Stomach (tissue), 9 donors: ENCODE data around the gene SARS1. TPM values are rescaled to one million over a fixed set of nuclear protein-coding genes. Genes with fewer than 3 reads are reported as not detected.
"Not testable (repeated sequence)": the region's sequence is repeated elsewhere in the genome, so short reads cannot be mapped to it uniquely, and the experiment has no call there.

Experiments
- DNase-seq, 2 donors: peaks; one replicate each; pipeline versions ENCODE4 v3.0.0 to v3.0.0-alpha.2; 2013 to 2019
- H3K27ac ChIP-seq, 5 donors: fragments of 200-600 bp in 4 of 5; sonication (generic) in 4 of 5; one replicate each; pipeline ENCODE4 v1.5.1; 2013 to 2019; ENCODE audit warnings: mild to moderate bottlenecking in 1 of 5, moderate library complexity in 1 of 5
- H3K27me3 ChIP-seq, 3 donors: fragments of 200-600 bp; sonication (generic); one replicate each; pipeline ENCODE4 v1.5.1; 2017 to 2019; ENCODE audit warnings: mixed run types in 1 of 3
- H3K36me3 ChIP-seq, 4 donors: fragments of 200-600 bp; sonication (generic); 1 replicate in 3 of 4; 2 replicates in 1 of 4; pipeline ENCODE4 v1.5.1; 2016 to 2019
- H3K4me1 ChIP-seq, 4 donors: fragments of 200-600 bp; sonication (generic); one replicate each; pipeline ENCODE4 v1.5.1; 2016 to 2019
- H3K4me3 ChIP-seq, 4 donors: fragments of 200-600 bp; sonication (generic) in 3 of 4; one replicate each; pipeline ENCODE4 v1.5.1; 2016 to 2019; ENCODE audit warnings: mild to moderate bottlenecking in 1 of 4
- H3K9me3 ChIP-seq, 4 donors: fragments of 200-600 bp; sonication (generic); one replicate each; pipeline ENCODE4 v1.5.1; 2016 to 2019
- EP300 ChIP-seq: sonication (generic); formaldehyde crosslinking; IDR thresholded peaks from one replicate; pipeline ENCODE4 v1.6.1; 2017; ENCODE audit warnings: antibody characterized with exemption
- POLR2A ChIP-seq, 4 donors: fragments of 450-650 bp; IDR thresholded peaks; one replicate each; pipeline ENCODE4 v1.6.1; 2016; ENCODE audit warnings: antibody characterized with exemption in 4 of 4, control low read depth in 2 of 4, mild to moderate bottlenecking in 1 of 4, moderate library complexity in 1 of 4
- POLR2AphosphoS5 ChIP-seq, 3 donors: sonication (generic); formaldehyde crosslinking; IDR thresholded peaks; one replicate each; pipeline ENCODE4 v1.6.1; 2016; ENCODE audit warnings: antibody characterized with exemption in 3 of 3
- WGBS, 5 donors: extraction: QIAGEN DNeasy Blood & Tissue Kit in 3 of 5; methylation state at CpG; one replicate each; pipeline versions ENCODE4 v1.1.5 to v1.1.7; 2013 to 2018; 5-methylcytosine and 5-hydroxymethylcytosine counted together
- intact Hi-C: fragments of 100-400 bp; cut with DNase I; formaldehyde crosslinking; loops from one replicate; pipeline ENCODE4 v1.15.1; 2023; ENCODE audit warnings: low total_unique reads
- polyA plus RNA-seq, 3 donors: library from polyadenylated mRNA; stranded (reverse); fragments of 200-250 nt; gene quantifications; one replicate each; pipeline ENCODE4 v1.2.3, GENCODE V29; 2013
- total RNA-seq, 5 donors: library from RNA; depleted of rRNA; stranded (reverse); fragments of >200 nt; gene quantifications; one replicate each; pipeline versions ENCODE4 v1.1.0 to v1.2.3, GENCODE V29; 2014 to 2016
- TF ChIP-seq, protein P1 (sequence below), 7 experiments: fragments of 450-650 bp in 4 of 7; fragments of 200-600 bp in 3 of 7; sonication (generic) in 3 of 7; IDR thresholded peaks; one replicate each; pipeline ENCODE4 v1.5.1; 2016 to 2019; ENCODE audit warnings: antibody characterized with exemption in 7 of 7, control low read depth in 2 of 7, mild to moderate bottlenecking in 1 of 7
- donor health status: healthy with polysubstance abuse.
- donor health status: Bipolar disorder and iron deficiency.
- donor health status: healthy.

SARS1 gene
- total and polyA plus RNA-seq, 8 donors = 80.8 to 232 (median 110) TPM

- 69 to 76% (median 76%) methylated on average over 7 of the region's 7 CpGs for WGBS, 5 donors
- intact Hi-C loops = no loop called here
Observed at GRCh38 chr1:109170035-109170764, 43.5 kb upstream of the SARS1 start.

GRCh38 chr1:109171646-109172045 is 42.1 kb upstream of the SARS1 start:
- peak overlapping the region in 1 of 5 donors; percentile 42 for H3K27ac ChIP-seq
- intact Hi-C loops = no loop called here

More at GRCh38 chr1:109170035-109170764, 43.5 kb upstream of the SARS1 start:
- H3K27me3 ChIP-seq = no peaks in the 10 kb centered on the region
- no peak for DNase-seq
- no peak for TF ChIP-seq POLR2AphosphoS5 (IDR thresholded peaks at IDR 0.05)
- TF ChIP-seq, protein P1, sequence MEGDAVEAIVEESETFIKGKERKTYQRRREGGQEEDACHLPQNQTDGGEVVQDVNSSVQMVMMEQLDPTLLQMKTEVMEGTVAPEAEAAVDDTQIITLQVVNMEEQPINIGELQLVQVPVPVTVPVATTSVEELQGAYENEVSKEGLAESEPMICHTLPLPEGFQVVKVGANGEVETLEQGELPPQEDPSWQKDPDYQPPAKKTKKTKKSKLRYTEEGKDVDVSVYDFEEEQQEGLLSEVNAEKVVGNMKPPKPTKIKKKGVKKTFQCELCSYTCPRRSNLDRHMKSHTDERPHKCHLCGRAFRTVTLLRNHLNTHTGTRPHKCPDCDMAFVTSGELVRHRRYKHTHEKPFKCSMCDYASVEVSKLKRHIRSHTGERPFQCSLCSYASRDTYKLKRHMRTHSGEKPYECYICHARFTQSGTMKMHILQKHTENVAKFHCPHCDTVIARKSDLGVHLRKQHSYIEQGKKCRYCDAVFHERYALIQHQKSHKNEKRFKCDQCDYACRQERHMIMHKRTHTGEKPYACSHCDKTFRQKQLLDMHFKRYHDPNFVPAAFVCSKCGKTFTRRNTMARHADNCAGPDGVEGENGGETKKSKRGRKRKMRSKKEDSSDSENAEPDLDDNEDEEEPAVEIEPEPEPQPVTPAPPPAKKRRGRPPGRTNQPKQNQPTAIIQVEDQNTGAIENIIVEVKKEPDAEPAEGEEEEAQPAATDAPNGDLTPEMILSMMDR (IDR thresholded peaks at IDR 0.05) = no peak
- no peak for TF ChIP-seq POLR2A (IDR thresholded peaks at IDR 0.05)
- TF ChIP-seq EP300 = no peak
- H3K4me1 ChIP-seq = peaks cover 0 to 16% (median 0%) of the 10 kb centered on the region in 4 donors
- no peak overlapping the region for H3K4me3 ChIP-seq
- peaks cover 0 to 52% (median 44%) of the 10 kb centered on the region in 4 donors for H3K36me3 ChIP-seq
- H3K27ac ChIP-seq = peak overlapping the region in 2 of 5 donors; percentile 1 to 27
- H3K9me3 ChIP-seq = no peaks in the 10 kb centered on the region

DNA sequence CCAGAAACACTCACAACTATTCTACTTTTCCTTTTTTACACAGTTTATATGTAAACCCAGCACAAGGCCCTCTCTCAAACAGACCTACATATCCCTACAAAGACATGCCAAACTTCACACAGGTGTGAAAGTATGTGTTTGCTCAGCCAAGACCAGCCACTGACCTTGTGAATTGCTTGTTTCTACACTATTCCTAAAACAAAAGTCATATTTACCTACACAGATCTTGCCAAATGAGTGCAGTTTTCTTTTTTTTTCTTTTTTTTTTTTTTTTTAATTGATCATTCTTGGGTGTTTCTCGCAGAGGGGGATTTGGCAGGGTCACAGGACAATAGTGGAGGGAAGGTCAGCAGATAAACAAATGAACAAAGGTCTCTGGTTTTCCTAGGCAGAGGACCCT is 37.4 kb upstream of the SARS1 start:
- Histone ChIP-seq H3K4me1 (peaks cover 5 to 28% (median 17%) of the 10 kb centered on the region in 4 donors), H3K27ac (peak overlapping the region in 3 of 5 donors; percentile 14 to 43 (median 37)), H3K36me3 (peaks cover 0 to 22% (median 19%) of the 10 kb centered on the region in 4 donors)
- DNase-seq, intact Hi-C loops, H3K9me3 ChIP-seq, H3K4me3 ChIP-seq, H3K27me3 ChIP-seq: not testable (repeated sequence)
- 44 to 50% methylated on average over 1 of the region's 1 CpG; no CpG with 5 or more reads in 3 of the 5 donors for WGBS, 5 donors

More at GRCh38 chr1:109171646-109172045, 42.1 kb upstream of the SARS1 start:
- no peaks in the 10 kb centered on the region for H3K9me3 ChIP-seq
- peaks cover 0 to 22% (median 0%) of the 10 kb centered on the region in 4 donors for H3K4me1 ChIP-seq
- no peaks in the 10 kb centered on the region for H3K27me3 ChIP-seq
- no peak overlapping the region for H3K4me3 ChIP-seq
- 91 to 97% (median 95%) methylated on average over 10 of the region's 10 CpGs for WGBS, 5 donors
- TF ChIP-seq EP300 (no peak), POLR2AphosphoS5 (IDR thresholded peaks at IDR 0.05) (no peak), POLR2A (IDR thresholded peaks at IDR 0.05) (no peak)
- peaks cover 0 to 48% (median 42%) of the 10 kb centered on the region in 4 donors for H3K36me3 ChIP-seq
- DNase-seq = no peak

GRCh38 chr1:109180715-109181084 is 33.0 kb upstream of the SARS1 start:
- 35 to 52% (median 37%) methylated on average over 3 of the region's 3 CpGs for WGBS, 5 donors
- H3K4me1 ChIP-seq = peaks cover 5 to 54% (median 33%) of the 10 kb centered on the region in 4 donors
- H3K36me3 ChIP-seq, H3K9me3 ChIP-seq, DNase-seq, H3K4me3 ChIP-seq, intact Hi-C loops, H3K27me3 ChIP-seq: not testable (repeated sequence)
- peak overlapping the region; percentile 55 to 83 (median 78) for H3K27ac ChIP-seq

- H3K27ac ChIP-seq = peak overlapping the region; percentile 55 to 83 (median 78)
- H3K9me3 ChIP-seq = no peaks in the 10 kb centered on the region
- TF ChIP-seq POLR2A (IDR thresholded peaks at IDR 0.05) (no peak), POLR2AphosphoS5 (IDR thresholded peaks at IDR 0.05) (peak; percentile 7 to 61 (median 9))
- intact Hi-C loops = no loop called here
- H3K4me1 ChIP-seq = peaks cover 5 to 55% (median 39%) of the 10 kb centered on the region in 4 donors
- peak in 1 of 2 donors; percentile 86 for DNase-seq
- WGBS, 5 donors = 13 to 29% (median 18%) methylated on average over 4 of the region's 4 CpGs
- no peaks in the 10 kb centered on the region for H3K36me3 ChIP-seq
- H3K27me3 ChIP-seq = no peaks in the 10 kb centered on the region
- no peak overlapping the region for H3K4me3 ChIP-seq
Observed at GRCh38 chr1:109181085-109181806, 32.5 kb upstream of the SARS1 start.

DNA sequence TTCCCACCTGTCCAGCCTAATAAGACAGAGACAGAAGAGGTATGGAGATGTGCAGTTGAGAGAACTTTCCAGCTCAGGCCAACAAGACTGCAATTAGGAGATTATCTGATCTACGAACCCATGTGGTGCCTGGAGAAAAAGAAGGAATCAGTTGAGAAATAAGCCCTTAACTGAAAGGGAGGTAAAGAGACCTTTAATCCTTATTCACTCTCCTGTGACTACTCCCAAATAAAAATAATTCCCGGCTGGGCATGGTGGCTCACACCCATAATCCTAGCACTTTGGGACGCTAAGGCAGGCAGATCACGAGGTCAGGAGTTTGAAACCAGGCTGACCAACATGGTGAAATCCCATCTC is 31.9 kb upstream of the SARS1 start:
- no peaks in the 10 kb centered on the region for H3K9me3 ChIP-seq
- 26 to 50% (median 26%) methylated on average over 4 of the region's 4 CpGs for WGBS, 5 donors
- intact Hi-C loops = no loop called here
- no peak for DNase-seq
- H3K4me1 ChIP-seq = peaks cover 5 to 59% (median 44%) of the 10 kb centered on the region in 4 donors
- H3K27me3 ChIP-seq = no peaks in the 10 kb centered on the region
- H3K4me3 ChIP-seq = no peak overlapping the region
- peaks cover 0 to 4% (median 1%) of the 10 kb centered on the region in 4 donors for H3K36me3 ChIP-seq
- peak overlapping the region; percentile 55 to 83 (median 78) for H3K27ac ChIP-seq
- no peak for TF ChIP-seq POLR2A (IDR thresholded peaks at IDR 0.05)
- no peak for TF ChIP-seq EP300
- TF ChIP-seq POLR2AphosphoS5 (IDR thresholded peaks at IDR 0.05) = no peak
- TF ChIP-seq, protein P1 (IDR thresholded peaks at IDR 0.05) = no peak
